Embryonic facial prominence (tissue), 1 donor: ENCODE data around the gene ANKS1A.
"Not testable (repeated sequence)": the region's sequence is repeated elsewhere in the genome, so short reads cannot be mapped to it uniquely, and the experiment has no call there.

Experiments
- DNase-seq: peaks from one replicate; pipeline ENCODE4 v3.0.0-alpha.2; 2016; ENCODE audit errors: extremely low spot score

Gene ANKS1A

GRCh38 chr6:34884073-34884472, 5.0 kb upstream of the ANKS1A start:
- not testable (repeated sequence) for DNase-seq

GRCh38 chr6:34884996-34885395, 4.1 kb upstream of the ANKS1A start:
- no peak for DNase-seq

- not testable (repeated sequence) for DNase-seq
Observed at GRCh38 chr6:34885837-34886236, 3.2 kb upstream of the ANKS1A start.

- DNase-seq = peak; percentile 91
Observed at GRCh38 chr6:34887753-34888513, 1.1 kb upstream of the ANKS1A start, which contains the start of gene TAF11. Gene TAF11, minus strand, starts transcription at chr6:34888042. Its CDS starts 85 bp downstream, at chr6:34887957.

- no peak for DNase-seq
Observed at GRCh38 chr6:34888514-34888856, 570 bp upstream of the ANKS1A start.

GRCh38 chr6:34890533-34890925, 1.5 kb downstream of the ANKS1A start:
- no peak for DNase-seq

GRCh38 chr6:34891296-34891695, 2.2 kb downstream of the ANKS1A start:
- no peak for DNase-seq

GRCh38 chr6:34894693-34895092, 5.6 kb downstream of the ANKS1A start:
- DNase-seq = no peak

GRCh38 chr6:34897130-34897529, 8.1 kb downstream of the ANKS1A start:
- DNase-seq = no peak

- no peak for DNase-seq
Observed at GRCh38 chr6:34897716-34898115, 8.7 kb downstream of the ANKS1A start.

GRCh38 chr6:34899748-34900147, 10.7 kb downstream of the ANKS1A start:
- not testable (repeated sequence) for DNase-seq

- no peak for DNase-seq
Observed at GRCh38 chr6:34900321-34901031, 11.4 kb downstream of the ANKS1A start.

GRCh38 chr6:34901930-34902329, 12.9 kb downstream of the ANKS1A start:
- no peak for DNase-seq

GRCh38 chr6:34904990-34905613, 16.0 kb downstream of the ANKS1A start:
- no peak for DNase-seq

- no peak for DNase-seq
Observed at GRCh38 chr6:34906826-34907225, 17.8 kb downstream of the ANKS1A start.

GRCh38 chr6:34908194-34908593, 19.1 kb downstream of the ANKS1A start:
- no peak for DNase-seq

GRCh38 chr6:34909320-34909883, 20.3 kb downstream of the ANKS1A start:
- no peak for DNase-seq

GRCh38 chr6:34911822-34912221, 22.8 kb downstream of the ANKS1A start:
- DNase-seq = no peak

GRCh38 chr6:34912715-34913464, 23.8 kb downstream of the ANKS1A start:
- DNase-seq = no peak

GRCh38 chr6:34914358-34914757, 25.3 kb downstream of the ANKS1A start:
- no peak for DNase-seq

GRCh38 chr6:34916348-34916967, 27.4 kb downstream of the ANKS1A start:
- no peak for DNase-seq
